Muscle layer of duodenum (tissue), 2 donors: Measurements from ENCODE around the gene MTRFR.
"Not testable (repeated sequence)": the region's sequence is repeated elsewhere in the genome, so short reads cannot be mapped to it uniquely, and the experiment has no call there.

Experiments
- H3K27ac ChIP-seq: one replicate; pipeline ENCODE4 v1.7.0; 2013; ENCODE audit warnings: mild to moderate bottlenecking, low read length
- H3K27me3 ChIP-seq: one replicate; pipeline ENCODE4 v1.7.0; 2013; ENCODE audit warnings: low read depth, mild to moderate bottlenecking, control low read depth, low read length
- H3K36me3 ChIP-seq, 2 donors: one replicate each; pipeline ENCODE4 v1.7.0; 2013; ENCODE audit warnings: low read length in 2 of 2, control low read depth in 1 of 2, mild to moderate bottlenecking in 1 of 2; ENCODE audit not compliant: insufficient read depth in 2 of 2, control insufficient read depth in 1 of 2
- H3K4me1 ChIP-seq, 2 donors: one replicate each; pipeline ENCODE4 v1.7.0; 2013; ENCODE audit warnings: low read length in 2 of 2, mild to moderate bottlenecking in 2 of 2, control low read depth in 1 of 2, moderate library complexity in 1 of 2; ENCODE audit not compliant: insufficient read depth in 2 of 2, control insufficient read depth in 1 of 2
- H3K4me3 ChIP-seq, 2 donors: one replicate each; pipeline ENCODE4 v1.7.0; 2013; ENCODE audit warnings: low read length in 2 of 2, low read depth in 1 of 2, mild to moderate bottlenecking in 1 of 2
- H3K9me3 ChIP-seq, 2 donors: one replicate each; pipeline ENCODE4 v1.7.0; 2013; ENCODE audit warnings: low read length in 2 of 2, control low read depth in 1 of 2, mild to moderate bottlenecking in 1 of 2; ENCODE audit not compliant: control insufficient read depth in 1 of 2
- donor health status: healthy.

The MTRFR gene

DNA sequence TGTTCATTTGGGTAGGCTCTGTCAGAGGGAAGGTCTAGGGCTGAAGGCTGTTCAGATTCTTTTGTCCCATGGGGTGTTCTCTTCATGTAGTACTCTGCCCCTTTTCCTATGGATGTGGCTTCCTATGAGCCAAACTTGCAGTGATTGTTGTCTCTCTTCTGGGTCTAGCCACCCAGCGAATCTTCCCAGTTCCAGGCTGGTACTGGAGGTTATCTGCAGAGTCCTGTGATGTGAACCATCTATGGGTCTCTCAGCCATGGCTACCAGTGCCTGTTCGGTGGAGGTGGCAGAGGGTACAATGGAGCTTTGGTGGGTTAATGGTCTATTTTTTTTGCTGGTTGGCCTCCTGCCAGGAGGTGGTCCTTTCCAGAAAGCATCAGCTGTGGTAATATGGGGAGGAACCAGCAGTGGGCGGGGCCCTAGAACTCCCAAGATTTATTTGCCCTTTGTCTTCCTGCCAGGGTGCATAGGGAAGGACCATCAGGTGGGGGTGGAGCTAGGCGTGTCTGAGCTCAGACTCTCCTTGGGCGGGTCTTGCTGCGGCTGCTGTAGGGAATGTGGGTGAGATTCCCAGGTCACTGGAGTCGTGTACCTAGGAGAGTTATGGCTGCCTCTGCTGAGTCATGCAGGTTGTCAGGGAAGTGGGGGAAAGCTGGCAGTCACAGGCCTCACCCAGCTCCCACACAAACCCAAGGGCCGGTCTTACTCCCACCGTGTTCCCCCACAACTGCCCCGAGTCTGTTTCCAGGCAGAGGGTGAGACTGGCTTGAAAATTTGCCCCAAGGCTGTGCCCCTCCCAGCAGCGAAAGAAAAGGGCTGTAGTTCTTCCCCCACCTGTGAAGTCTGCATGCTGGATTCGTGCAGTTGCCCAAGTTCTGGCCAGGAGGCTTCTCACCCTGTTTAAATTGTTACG, 17.5 kb downstream of the MTRFR start:
- no peaks in the 10 kb centered on the region for H3K27me3 ChIP-seq
- no peak overlapping the region for H3K27ac ChIP-seq
- H3K36me3 ChIP-seq = peaks cover 6 to 20% of the 10 kb centered on the region in 2 donors
- H3K9me3 ChIP-seq = no peaks in the 10 kb centered on the region
- H3K4me3 ChIP-seq = no peak overlapping the region
- peaks cover 0 to 12% of the 10 kb centered on the region in 2 donors for H3K4me1 ChIP-seq

DNA sequence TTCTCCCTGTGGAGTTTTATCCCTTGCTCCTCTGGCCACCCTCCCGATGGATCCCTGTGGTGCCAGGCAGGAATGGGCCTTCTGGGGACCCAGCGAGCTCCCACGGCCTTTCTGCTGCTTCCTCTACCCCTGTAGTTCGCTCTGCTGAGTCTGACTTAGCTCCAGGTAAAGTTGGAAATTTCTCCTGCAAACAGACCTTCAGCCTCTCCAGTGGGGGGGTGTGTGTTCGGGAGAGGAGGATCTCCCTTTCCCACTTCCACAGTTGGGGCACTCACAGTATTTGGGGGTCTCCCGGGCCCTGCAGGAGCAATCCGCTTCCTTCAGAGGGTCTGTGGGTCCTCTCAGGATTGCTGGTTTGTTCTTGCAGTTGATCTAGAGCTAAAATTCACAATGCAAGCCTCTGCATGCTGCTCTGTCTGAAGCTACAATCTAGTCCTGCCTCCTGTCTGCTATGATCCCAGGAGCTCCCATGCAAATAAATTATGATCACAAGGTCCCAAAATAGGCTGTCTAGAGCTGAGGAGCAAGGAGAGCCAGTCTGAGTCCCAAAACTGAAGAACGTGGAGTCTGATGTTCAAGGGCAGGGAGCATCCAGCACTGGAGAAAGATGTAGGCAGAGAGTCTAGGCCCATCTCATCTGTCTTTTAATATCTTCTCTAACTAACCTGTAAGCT, 18.3 kb downstream of the MTRFR start:
- H3K36me3 ChIP-seq = peaks cover 10 to 28% of the 10 kb centered on the region in 2 donors
- no peaks in the 10 kb centered on the region for H3K9me3 ChIP-seq
- H3K27ac ChIP-seq = no peak overlapping the region
- peaks cover 0 to 12% of the 10 kb centered on the region in 2 donors for H3K4me1 ChIP-seq
- no peak overlapping the region for H3K4me3 ChIP-seq
- H3K27me3 ChIP-seq = no peaks in the 10 kb centered on the region

DNA sequence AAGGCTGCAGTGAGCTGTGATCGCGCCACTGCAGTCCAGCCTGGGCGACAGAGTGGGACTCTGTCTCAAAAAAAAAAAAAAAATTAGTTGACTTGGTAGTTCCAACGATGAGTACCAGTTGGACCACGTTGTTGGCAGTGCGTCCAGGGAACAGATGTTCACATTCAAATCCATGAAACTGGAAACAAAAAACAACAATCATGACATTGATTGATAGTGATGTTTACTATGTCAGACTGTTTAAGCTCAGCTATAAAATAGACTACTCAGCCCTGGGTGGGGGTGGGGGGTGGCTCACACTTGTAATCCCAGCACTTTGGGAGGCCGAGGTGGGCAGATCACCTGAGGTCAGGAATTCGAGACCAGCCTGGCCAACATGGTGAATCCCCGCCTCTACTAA, 19.1 kb downstream of the MTRFR start:
- peaks cover 14 to 35% of the 10 kb centered on the region in 2 donors for H3K36me3 ChIP-seq
- not testable (repeated sequence) for H3K4me3 ChIP-seq, H3K27me3 ChIP-seq, H3K27ac ChIP-seq, H3K9me3 ChIP-seq
- peaks cover 0 to 12% of the 10 kb centered on the region in 2 donors for H3K4me1 ChIP-seq

DNA sequence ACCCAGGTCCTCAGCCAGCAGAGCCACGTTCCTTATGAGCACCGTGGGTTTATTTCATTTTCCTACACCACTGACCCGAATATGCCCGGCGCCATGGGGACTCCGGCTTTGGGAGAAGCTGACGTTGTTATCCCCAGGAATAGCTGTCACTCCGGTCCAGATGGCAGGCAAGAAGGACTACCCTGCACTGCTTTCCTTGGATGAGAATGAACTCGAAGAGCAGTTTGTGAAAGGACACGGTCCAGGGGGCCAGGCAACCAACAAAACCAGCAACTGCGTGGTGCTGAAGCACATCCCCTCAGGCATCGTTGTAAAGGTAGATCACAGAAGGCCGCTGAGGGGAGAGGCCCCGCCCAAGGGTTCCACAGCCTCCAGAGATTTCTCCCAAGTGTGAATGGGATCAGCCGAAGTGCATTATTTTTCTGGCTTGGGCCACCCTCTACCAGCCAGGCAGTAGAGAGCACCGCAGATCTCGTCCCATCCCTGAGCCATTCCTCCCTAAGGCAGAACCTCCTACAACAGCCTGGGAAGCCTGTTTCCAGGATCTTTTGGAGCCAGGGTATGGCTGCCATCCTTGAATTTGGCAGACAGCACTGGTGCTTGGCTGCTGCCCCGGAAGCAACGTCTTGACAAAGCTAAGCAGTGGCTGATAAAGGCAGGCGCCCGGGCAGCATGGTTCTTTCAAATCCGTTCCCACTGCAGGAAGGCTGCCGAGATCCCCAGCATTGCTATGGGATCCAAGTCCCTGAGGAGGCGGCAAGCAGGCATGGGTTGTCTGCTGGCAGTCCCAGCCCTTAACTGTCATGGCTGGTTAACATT, 20.6 kb downstream of the MTRFR start:
- Histone ChIP-seq H3K36me3 (peaks cover 21 to 45% of the 10 kb centered on the region in 2 donors), H3K9me3 (no peaks in the 10 kb centered on the region), H3K4me3 (no peak overlapping the region), H3K27me3 (no peaks in the 10 kb centered on the region), H3K27ac (no peak overlapping the region), H3K4me1 (peaks cover 0 to 12% of the 10 kb centered on the region in 2 donors)

DNA sequence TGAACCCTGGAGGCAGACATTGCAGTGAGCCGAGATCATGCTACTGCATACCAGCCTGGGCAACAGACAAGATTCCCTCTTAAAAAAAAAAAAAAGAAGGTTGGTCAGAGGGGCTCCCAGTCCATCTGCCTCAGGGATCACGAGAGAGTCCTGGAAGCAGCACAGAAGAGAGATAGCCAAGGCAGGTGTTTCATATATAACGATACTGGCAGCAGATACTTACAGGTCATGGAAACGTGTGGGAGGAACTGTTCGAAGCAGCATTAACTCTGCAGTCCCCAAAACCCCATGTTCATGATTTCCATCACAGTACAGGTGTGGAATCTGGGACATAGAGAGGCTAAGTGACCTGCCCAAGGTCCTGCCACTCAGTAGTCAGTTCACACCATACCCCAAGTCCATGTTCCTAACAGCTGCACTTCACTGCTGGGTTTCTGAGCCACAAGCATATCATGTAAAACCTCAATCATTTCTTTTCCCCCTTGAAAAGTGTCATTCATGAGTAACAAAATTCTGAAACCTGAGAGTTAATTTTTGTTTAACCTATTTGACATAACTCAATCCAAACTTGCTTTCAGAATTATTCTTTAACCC, 21.7 kb downstream of the MTRFR start:
- H3K27me3 ChIP-seq = no peaks in the 10 kb centered on the region
- no peak overlapping the region for H3K4me3 ChIP-seq
- no peaks in the 10 kb centered on the region for H3K9me3 ChIP-seq
- H3K27ac ChIP-seq = no peak overlapping the region
- H3K4me1 ChIP-seq = peaks cover 0 to 12% of the 10 kb centered on the region in 2 donors
- H3K36me3 ChIP-seq = peaks cover 27 to 56% of the 10 kb centered on the region in 2 donors

DNA sequence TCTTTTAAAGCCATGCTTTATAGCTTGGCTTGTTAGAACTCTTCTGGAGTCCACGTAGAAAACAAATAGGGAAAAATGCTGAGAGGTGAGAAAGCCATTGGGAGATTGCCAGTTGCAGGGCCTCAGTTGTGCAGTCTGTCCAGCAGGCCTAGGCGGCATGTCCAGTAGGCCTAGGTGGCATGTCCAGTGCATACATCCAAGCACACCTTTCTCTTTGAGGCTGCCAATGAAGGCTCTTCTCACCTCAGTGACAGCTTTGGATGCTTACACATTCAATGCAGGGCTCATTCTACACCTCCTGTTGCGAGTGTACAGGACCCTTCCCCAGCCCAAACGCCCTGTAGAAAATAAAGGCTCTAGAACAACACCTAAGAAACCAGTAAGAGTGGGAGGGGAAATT, 25.4 kb downstream of the MTRFR start:
- no peaks in the 10 kb centered on the region for H3K4me1 ChIP-seq
- H3K36me3 ChIP-seq = peaks cover 50 to 79% of the 10 kb centered on the region in 2 donors
- no peaks in the 10 kb centered on the region for H3K9me3 ChIP-seq
- no peaks in the 10 kb centered on the region for H3K27me3 ChIP-seq
- H3K27ac ChIP-seq = no peak overlapping the region
- no peak overlapping the region for H3K4me3 ChIP-seq

DNA sequence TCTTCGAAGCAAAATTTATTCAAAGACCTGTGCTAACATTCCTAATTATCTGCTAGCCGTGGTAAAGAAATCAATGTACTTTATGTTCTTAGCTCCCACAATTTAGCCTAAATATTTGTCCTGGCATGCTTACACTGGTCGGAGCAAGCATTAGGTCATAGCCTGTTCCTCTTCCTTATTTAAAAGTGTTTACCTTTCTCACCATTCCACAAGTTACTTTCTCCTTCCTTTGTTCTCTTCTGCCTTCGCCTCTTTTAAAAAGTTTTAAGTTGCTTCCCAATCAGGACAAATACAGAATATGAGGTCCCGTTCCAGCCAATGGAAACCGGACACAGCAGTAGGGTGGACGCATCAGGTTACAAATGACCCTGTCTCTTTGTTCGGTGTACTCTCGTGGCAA, 26.8 kb downstream of the MTRFR start:
- no peaks in the 10 kb centered on the region for H3K9me3 ChIP-seq
- H3K4me3 ChIP-seq = no peak overlapping the region
- H3K27ac ChIP-seq = no peak overlapping the region
- H3K27me3 ChIP-seq = no peaks in the 10 kb centered on the region
- no peaks in the 10 kb centered on the region for H3K4me1 ChIP-seq
- peaks cover 45 to 76% of the 10 kb centered on the region in 2 donors for H3K36me3 ChIP-seq

DNA sequence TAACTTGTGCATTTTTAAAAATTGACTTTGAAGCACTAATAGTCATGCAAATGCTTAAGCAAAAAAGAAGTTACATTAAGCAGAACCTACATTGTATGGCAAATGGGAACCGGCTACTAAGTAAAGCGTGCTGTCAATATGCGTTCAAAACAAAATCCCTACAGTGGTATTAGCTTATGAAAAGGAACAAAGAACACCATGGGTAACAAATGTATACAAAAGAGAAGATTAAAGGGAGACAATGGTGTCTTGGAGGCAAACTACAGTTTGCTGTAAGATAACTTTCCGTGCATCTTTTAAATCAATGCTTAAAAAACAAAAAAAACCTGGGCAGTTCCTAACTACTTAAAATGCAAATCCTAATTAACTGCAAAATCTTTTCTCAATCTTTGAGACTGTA, 28.0 kb downstream of the MTRFR start:
- Histone ChIP-seq H3K27ac (no peak overlapping the region), H3K9me3 (no peaks in the 10 kb centered on the region), H3K4me3 (no peak overlapping the region), H3K4me1 (no peaks in the 10 kb centered on the region), H3K27me3 (no peaks in the 10 kb centered on the region), H3K36me3 (peaks cover 41 to 73% of the 10 kb centered on the region in 2 donors)

DNA sequence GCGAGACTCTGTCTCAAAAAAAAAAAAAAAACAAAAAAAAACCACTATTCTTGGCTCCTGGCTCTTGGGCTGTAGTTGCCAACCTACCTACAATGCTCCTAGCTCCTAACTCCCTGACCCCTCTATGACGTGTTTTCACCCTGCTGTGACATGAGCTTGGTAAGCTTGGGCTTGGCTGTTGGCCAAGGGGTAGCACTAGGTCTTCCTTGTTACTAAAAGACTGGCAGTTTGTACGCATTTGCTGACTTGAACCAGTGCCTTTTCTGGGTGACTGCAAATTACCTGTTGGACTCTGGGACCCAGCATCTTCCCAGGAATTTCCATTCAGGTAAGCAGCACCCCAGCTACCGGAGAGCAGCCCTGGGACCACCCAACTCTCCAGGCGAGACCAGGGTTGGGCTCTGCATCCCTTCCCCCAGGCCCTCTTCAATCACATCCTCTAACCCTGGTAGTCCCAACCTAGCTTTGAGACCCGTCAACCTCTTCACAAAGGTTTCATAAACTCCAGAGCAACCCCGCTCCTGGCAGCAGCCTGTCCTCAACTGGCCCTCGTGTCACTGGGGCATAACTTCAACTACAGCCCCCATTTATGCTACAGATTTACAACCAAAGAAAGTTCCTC, 30.1 kb downstream of the MTRFR start:
- Histone ChIP-seq H3K27ac (no peak overlapping the region), H3K9me3 (no peaks in the 10 kb centered on the region), H3K4me1 (peaks cover 0 to 6% of the 10 kb centered on the region in 2 donors), H3K36me3 (peaks cover 35 to 61% of the 10 kb centered on the region in 2 donors), H3K4me3 (no peak overlapping the region), H3K27me3 (no peaks in the 10 kb centered on the region)

DNA sequence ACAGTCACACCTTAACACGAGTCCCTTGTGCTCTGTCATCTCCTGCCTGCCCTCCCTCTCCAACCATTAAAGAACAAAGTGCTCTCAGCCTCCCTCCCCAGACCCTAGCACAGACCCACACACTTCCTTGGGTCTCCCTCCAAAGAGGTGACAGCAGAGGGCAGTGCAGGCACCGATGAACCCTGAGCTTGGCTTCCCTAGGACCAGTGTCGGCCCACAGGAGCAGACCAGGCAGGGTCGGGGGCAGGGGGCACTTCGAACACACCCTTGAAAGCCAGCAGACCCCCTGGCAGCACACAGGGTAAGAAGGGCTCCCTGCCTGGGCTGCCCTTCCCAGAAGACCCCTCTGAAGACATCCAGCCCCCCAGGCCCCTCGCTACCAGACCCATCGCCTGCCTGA, 31.4 kb downstream of the MTRFR start:
- Histone ChIP-seq H3K4me1 (peaks cover 0 to 20% of the 10 kb centered on the region in 2 donors), H3K4me3 (no peak overlapping the region), H3K36me3 (peaks cover 25 to 49% of the 10 kb centered on the region in 2 donors), H3K9me3 (no peaks in the 10 kb centered on the region), H3K27ac (no peak overlapping the region), H3K27me3 (no peaks in the 10 kb centered on the region)
